H1 (cell line): ENCODE measurements around the gene MCM3AP. TPM values are rescaled to one million over a fixed set of nuclear protein-coding genes. Genes with fewer than 3 reads are reported as not detected.

ENCODE experiments used
- E2F6 ChIP-seq: IDR thresholded peaks from 2 replicates; pipeline ENCODE4 v1.6.1; 2012; ENCODE audit warnings: inconsistent platforms
- JUN ChIP-seq: IDR thresholded peaks from 2 replicates; pipeline ENCODE4 v1.6.1; 2011; ENCODE audit warnings: low read depth, mild to moderate bottlenecking, improper control_type of control experiment, low read length
- KDM4A ChIP-seq: IDR thresholded peaks from one replicate; pipeline ENCODE4 v1.7.1; 2012; ENCODE audit warnings: low read depth, mild to moderate bottlenecking, moderate library complexity, low read length, inconsistent platforms; ENCODE audit not compliant: severe bottlenecking
- MAFK ChIP-seq: IDR thresholded peaks from 2 replicates; pipeline ENCODE4 v1.6.1; 2012; ENCODE audit warnings: low read depth, mild to moderate bottlenecking, improper control_type of control experiment, low read length
- PHF8 ChIP-seq: fragments of 200-600 bp; sonication (generic); conservative IDR thresholded peaks from 2 replicates; pipeline ENCODE4 v1.7.1; 2012; ENCODE audit warnings: low read depth, mild to moderate bottlenecking, inconsistent platforms, low read length, moderate library complexity
- POLR2AphosphoS5 ChIP-seq: IDR thresholded peaks from 2 replicates; pipeline ENCODE4 v1.6.1; 2011; ENCODE audit warnings: low read depth, low read length
- RNF2 ChIP-seq: fragments of 200-900, 300-1000 bp; sonication (generic); IDR thresholded peaks from 2 replicates; pipeline ENCODE4 v1.7.1; 2016; ENCODE audit warnings: borderline replicate concordance, low read depth, mild to moderate bottlenecking, antibody characterized with exemption, low read length; ENCODE audit not compliant: poor library complexity, severe bottlenecking; ENCODE audit errors: missing control alignments
- TCF12 ChIP-seq: IDR thresholded peaks from 2 replicates; pipeline ENCODE4 v1.6.1; 2011; ENCODE audit warnings: low read depth, mild to moderate bottlenecking, low read length
- polyA plus RNA-seq, 7 experiments: library from polyadenylated mRNA; depleted of rRNA in 3 of 7; stranded (reverse) in 5 of 7; unstranded in 2 of 7; fragments of >200 nt in 5 of 7; fragments of 200-250 nt in 2 of 7; gene quantifications; 1 replicate in 5 of 7; 2 replicates in 1 of 7; 4 replicates in 1 of 7; pipeline versions ENCODE4 v1.2.1 to v1.2.3, GENCODE V29; 2011 to 2013; ENCODE audit warnings: missing spikeins in 2 of 7, mixed read lengths in 2 of 7
- total RNA-seq: library from RNA; stranded (reverse); fragmentation: NEBNext Ultra II Directional; extraction: Animal tissue kit (Norgen Biotek cat#: 25700); gene quantifications from 2 replicates; pipeline ENCODE4 v1.2.1, GENCODE V29; 2021

The MCM3AP gene
- total and polyA plus RNA-seq, 2 of the 8 experiments (the other 6 are each of a cell fraction or from before 2014, with no cell fraction given): 37.2 to 119 TPM

GRCh38 chr21:46284077-46284644 is 1.2 kb downstream of the MCM3AP start (continued):
- TF ChIP-seq E2F6 (no peak), JUN (no peak), POLR2AphosphoS5 (no peak), MAFK (no peak), PHF8 (no peak), RNF2 (no peak), TCF12 (no peak), KDM4A (no peak)
- TF ChIP-seq, all 59 proteins: peak for 0
